GM23338 (cell line): ENCODE data around the gene CD180. TPM values are rescaled to one million over a fixed set of nuclear protein-coding genes. Genes with fewer than 3 reads are reported as not detected.

Experiments
- ATAC-seq: fragments of 200-7000 bp; cut with Tn5 transposase; 3 replicates; pipeline ENCODE4 v1.9.1; 2020
- DNase-seq: peaks from one replicate; pipeline ENCODE4 v3.0.0-alpha.2; 2015; ENCODE audit warnings: low spot score
- H2AFZ ChIP-seq: fragments of 200-600 bp; sonication (generic); 2 replicates; pipeline ENCODE4 v1.8.0; 2016; ENCODE audit warnings: antibody characterized with exemption, mild to moderate bottlenecking, moderate library complexity
- H3F3A ChIP-seq: fragments of 200-600 bp; sonication (generic); replicated peaks from 2 replicates; pipeline ENCODE4 v1.8.0; 2017; ENCODE audit warnings: antibody characterized with exemption, mixed run types, low read depth
- H3K27ac ChIP-seq: fragments of 200-600 bp; sonication (generic); 2 replicates; pipeline ENCODE4 v1.6.1; 2016; ENCODE audit warnings: low read depth
- H3K27me3 ChIP-seq: fragments of 200-600 bp; sonication (generic); 2 replicates; pipeline ENCODE4 v1.8.0; 2016; ENCODE audit warnings: mild to moderate bottlenecking, mixed run types, moderate library complexity; ENCODE audit not compliant: insufficient read depth
- H3K36me3 ChIP-seq: fragments of 200-600 bp; sonication (generic); 2 replicates; pipeline ENCODE4 v1.8.0; 2016; ENCODE audit warnings: mild to moderate bottlenecking; ENCODE audit not compliant: insufficient read depth
- H3K4me1 ChIP-seq: fragments of 200-600 bp; sonication (generic); 2 replicates; pipeline ENCODE4 v1.8.0; 2016; ENCODE audit warnings: mild to moderate bottlenecking, moderate library complexity; ENCODE audit not compliant: insufficient read depth
- H3K4me2 ChIP-seq: fragments of 200-600 bp; sonication (generic); 2 replicates; pipeline ENCODE4 v1.7.1; 2017; ENCODE audit warnings: mixed run types
- H3K4me3 ChIP-seq: fragments of 200-600 bp; sonication (generic); 2 replicates; pipeline ENCODE4 v1.6.1; 2016; ENCODE audit warnings: mixed run types
- H3K79me2 ChIP-seq: fragments of 200-600 bp; sonication (generic); replicated peaks from 2 replicates; pipeline ENCODE4 v1.8.0; 2017; ENCODE audit warnings: mild to moderate bottlenecking; ENCODE audit not compliant: insufficient read depth
- H3K9me2 ChIP-seq: fragments of 200-600 bp; sonication (generic); 2 replicates; pipeline ENCODE4 v1.8.0; 2017; ENCODE audit not compliant: insufficient read depth
- H4K20me1 ChIP-seq: fragments of 200-600 bp; sonication (generic); replicated peaks from 2 replicates; pipeline ENCODE4 v1.8.0; 2017; ENCODE audit warnings: mild to moderate bottlenecking; ENCODE audit not compliant: insufficient read depth
- H3K27ac Mint-ChIP-seq: 2 replicates; pipeline ENCODE4 v1.8.0; 2020; ENCODE audit warnings: inconsistent platforms, mild to moderate bottlenecking, moderate library complexity, mixed read lengths
- H3K27me3 Mint-ChIP-seq: 3 replicates; pipeline ENCODE4 v1.8.0; 2022; ENCODE audit warnings: low read depth, mild to moderate bottlenecking, moderate library complexity, mixed read lengths, inconsistent platforms; ENCODE audit not compliant: insufficient read depth, poor library complexity
- H3K36me3 Mint-ChIP-seq: 3 replicates; pipeline ENCODE4 v1.8.0; 2021; ENCODE audit warnings: low read depth, mild to moderate bottlenecking, inconsistent platforms, moderate library complexity, mixed read lengths
- H3K4me1 Mint-ChIP-seq: 3 replicates; pipeline ENCODE4 v1.8.0; 2020; ENCODE audit warnings: mild to moderate bottlenecking, inconsistent platforms, mixed read lengths
- H3K4me3 Mint-ChIP-seq: 3 replicates; pipeline ENCODE4 v1.8.0; 2021; ENCODE audit warnings: moderate library complexity, mild to moderate bottlenecking, inconsistent platforms, mixed read lengths
- H3K9me3 Mint-ChIP-seq: 3 replicates; pipeline ENCODE4 v1.8.0; 2020; ENCODE audit warnings: moderate library complexity, mild to moderate bottlenecking, inconsistent platforms, mixed read lengths
- CREB1 ChIP-seq: fragments of 250-450 bp; sonication (Bioruptor Pico); IDR thresholded peaks from 2 replicates; pipeline ENCODE4 v1.5.0; 2020; ENCODE audit warnings: low read depth, mild to moderate bottlenecking, moderate library complexity
- ETS1 ChIP-seq: IDR thresholded peaks from 2 replicates; pipeline ENCODE4 v1.6.1; 2016; ENCODE audit warnings: antibody characterized with exemption
- EZH2phosphoT487 ChIP-seq: fragments of 200-600 bp; sonication (generic); IDR thresholded peaks from one replicate; pipeline ENCODE4 v1.8.1; 2018; ENCODE audit warnings: antibody characterized with exemption; ENCODE audit not compliant: unreplicated experiment
- JUNB ChIP-seq: IDR thresholded peaks from one replicate; pipeline ENCODE4 v1.6.1; 2016; ENCODE audit warnings: antibody characterized with exemption; ENCODE audit not compliant: unreplicated experiment
- NANOG ChIP-seq: IDR thresholded peaks from 2 replicates; pipeline ENCODE4 v1.6.1; 2016; ENCODE audit warnings: antibody characterized with exemption, borderline replicate concordance
- POLR2AphosphoS5 ChIP-seq: IDR thresholded peaks from 2 replicates; pipeline ENCODE4 v1.6.1; 2016; ENCODE audit warnings: antibody characterized with exemption, low read depth
- STAT1 ChIP-seq: IDR thresholded peaks from one replicate; pipeline ENCODE4 v1.6.1; 2016; ENCODE audit warnings: antibody characterized with exemption; ENCODE audit not compliant: unreplicated experiment
- ZNF114 ChIP-seq: fragments of 250-450 bp; sonication (Bioruptor Pico); IDR thresholded peaks from 2 replicates; pipeline ENCODE4 v1.5.0; 2020; ENCODE audit warnings: mild to moderate bottlenecking, moderate library complexity
- ZNF331 ChIP-seq: fragments of 250-450 bp; sonication (Bioruptor Pico); IDR thresholded peaks from 2 replicates; pipeline ENCODE4 v1.5.0; 2020; ENCODE audit warnings: low read depth, mild to moderate bottlenecking, moderate library complexity
- ZNF462 ChIP-seq: fragments of 250-450 bp; sonication (Bioruptor Pico); IDR thresholded peaks from 2 replicates; pipeline ENCODE4 v1.5.0; 2020; ENCODE audit warnings: mild to moderate bottlenecking, moderate library complexity
- polyA plus RNA-seq: library from polyadenylated mRNA; unstranded; fragments of >200 nt; fragmentation: Nextera tagmentation; extraction: Ambion mirVana; gene quantifications from 2 replicates; pipeline ENCODE4 v1.2.1, GENCODE V29; 2016
- total RNA-seq: library from RNA; depleted of rRNA; stranded (reverse); fragments of >200 nt; shearing (Covaris generic); gene quantifications from 2 replicates; pipeline ENCODE4 v1.2.3, GENCODE V29; 2014

Gene CD180
- total and polyA plus RNA-seq, 2 experiments from 2014 or later, result not detected

GRCh38 chr5:67178966-67179365, 17.6 kb downstream of the CD180 start (continued):
- TF ChIP-seq ZNF462, result no peak
- TF ChIP-seq POLR2AphosphoS5, result no peak
- TF ChIP-seq CREB1 (CRISPR knock-in tag), result no peak
- TF ChIP-seq ETS1, result no peak
- no peak for TF ChIP-seq ZNF114 (CRISPR knock-in tag)
- TF ChIP-seq NANOG, result no peak
- TF ChIP-seq ZNF331 (CRISPR knock-in tag), result no peak
- TF ChIP-seq JUNB, result no peak

- H3K4me1 Mint-ChIP-seq, result peaks cover 19% of the 10 kb centered on the region
- no peaks in the 10 kb centered on the region; the same call in 1 of the 2 replicates for H3K36me3 ChIP-seq
- no peaks in the 10 kb centered on the region for H3K79me2 ChIP-seq
- no peak for TF ChIP-seq STAT1
- no peak for TF ChIP-seq EZH2phosphoT487
- no peak for TF ChIP-seq ZNF114 (CRISPR knock-in tag)
- no peak for TF ChIP-seq CREB1 (CRISPR knock-in tag)
- no peak overlapping the region for H3K4me3 Mint-ChIP-seq
- H3K9me3 Mint-ChIP-seq, result peaks cover 8% of the 10 kb centered on the region
- H3K27ac Mint-ChIP-seq, result no peak overlapping the region
- peaks cover 2% of the 10 kb centered on the region for H3K27me3 Mint-ChIP-seq
- peaks cover 5% of the 10 kb centered on the region; the same call in 1 of the 2 replicates for H3K9me2 ChIP-seq
- H3K4me1 ChIP-seq, result peaks cover 14% of the 10 kb centered on the region; the same call in 1 of the 2 replicates
- no peak overlapping the region for H3K27ac ChIP-seq
- DNase-seq, result no peak
- ATAC-seq, result no peak
- no peak overlapping the region for H3K4me3 ChIP-seq
- H3K27me3 ChIP-seq, result no peaks in the 10 kb centered on the region
- no peak overlapping the region for H2AFZ ChIP-seq
- peaks cover 8% of the 10 kb centered on the region; the same call in 2 of the 3 replicates for H3K36me3 Mint-ChIP-seq
- H3K4me2 ChIP-seq, result no peak overlapping the region
- no peaks in the 10 kb centered on the region; the same call in 1 of the 2 replicates for H3F3A ChIP-seq
- H4K20me1 ChIP-seq, result no peaks in the 10 kb centered on the region
Measured at GRCh38 chr5:67178085-67178484, 18.5 kb downstream of the CD180 start.
